ENCODE results near the gene SORCS3.

SORCS3 gene

DNA sequence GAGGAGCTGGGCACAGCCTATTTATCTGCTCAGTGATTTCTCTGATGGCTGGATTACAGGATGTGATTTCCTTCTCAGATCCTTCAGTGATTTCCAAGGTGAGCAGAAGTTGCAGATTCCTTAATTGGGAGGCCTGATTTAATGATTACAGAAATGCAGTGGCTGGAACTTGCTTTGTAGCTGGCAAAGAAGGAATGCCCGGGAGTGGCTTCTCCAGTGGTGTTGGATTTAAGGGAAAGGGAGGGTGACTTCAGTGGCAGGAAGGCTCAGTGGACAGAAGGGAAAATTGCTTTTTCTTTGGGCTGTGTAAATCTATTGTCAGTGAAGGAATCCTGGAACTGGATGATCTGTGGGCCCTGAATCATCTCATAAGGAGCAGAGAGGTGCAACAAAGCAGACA, 5.1 kb downstream of the SORCS3 start:
- DNase-seq (ENCODE audit: low spot score): no peak

DNA sequence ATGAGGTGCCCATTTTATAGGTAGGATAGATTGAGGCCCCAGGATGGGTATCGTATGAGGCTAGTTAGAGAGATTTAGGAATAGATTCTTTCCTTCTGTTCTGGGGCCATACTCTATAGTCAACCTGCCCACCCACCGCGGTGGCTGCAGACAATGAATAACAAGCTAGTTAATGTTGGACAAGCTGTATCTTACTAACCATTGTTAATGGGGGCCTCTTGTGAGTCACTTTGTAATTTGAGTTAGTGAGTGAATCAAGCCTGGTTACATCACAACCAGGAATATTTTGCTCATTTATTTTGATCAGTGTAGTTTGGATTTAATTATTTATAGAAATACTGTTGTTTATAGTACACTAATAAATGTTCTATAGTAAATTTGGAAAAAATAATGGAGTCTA, 7.3 kb downstream of the SORCS3 start:
- no peak for DNase-seq (ENCODE audit: low spot score)

DNA sequence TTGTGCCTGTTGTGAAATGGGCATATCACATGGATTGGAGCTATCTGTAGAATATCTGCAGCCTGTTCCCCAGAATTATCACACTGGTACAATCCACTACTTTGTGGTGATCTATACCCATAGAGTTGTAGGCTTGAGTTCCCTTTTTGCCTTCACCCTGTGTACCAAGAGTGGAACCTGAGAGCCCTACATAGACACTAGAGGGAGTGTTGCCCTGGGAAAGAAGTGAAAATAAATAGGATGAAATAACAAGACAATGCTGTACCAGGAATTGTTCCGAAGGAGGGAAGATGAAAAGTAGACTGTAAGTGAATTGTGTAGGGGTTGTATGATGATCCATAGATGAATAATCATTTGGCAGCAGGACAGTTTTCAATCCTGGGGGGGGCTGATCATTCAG, 9.0 kb downstream of the SORCS3 start:
- DNase-seq (ENCODE audit: low spot score): no peak

DNA sequence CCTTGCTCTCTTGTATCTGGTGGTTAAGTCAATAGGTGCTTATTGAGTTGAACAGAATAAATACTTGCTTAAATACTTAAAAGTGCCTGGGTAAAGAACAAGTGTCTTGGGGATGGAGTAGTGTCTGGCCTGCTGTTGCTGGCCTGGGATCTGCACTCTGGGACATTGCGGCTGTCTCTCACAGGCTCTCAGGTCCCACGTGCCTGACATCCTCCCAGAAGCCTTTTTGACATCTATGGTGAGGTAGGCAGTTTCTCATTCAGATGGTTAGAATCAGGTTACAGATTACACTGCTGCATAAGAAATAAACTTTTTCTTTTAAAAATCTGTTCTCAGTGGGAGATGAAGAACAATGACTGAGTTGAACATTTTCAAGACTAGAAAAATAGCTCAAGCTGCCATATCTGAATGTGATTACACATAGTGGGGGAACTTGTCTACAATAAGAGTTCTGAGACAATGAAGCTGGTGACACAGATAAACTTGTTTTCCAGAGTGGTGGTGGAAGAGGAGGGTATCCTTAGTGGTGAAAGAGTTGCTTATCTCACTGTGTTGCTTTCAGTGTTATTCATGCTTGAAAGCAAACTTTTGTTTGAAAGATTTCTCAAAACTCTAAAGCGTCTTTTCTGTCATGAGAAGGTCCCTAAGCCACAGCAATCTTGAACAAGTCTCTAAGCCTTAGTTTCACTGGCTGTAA, 9.7 kb downstream of the SORCS3 start:
- no peak for DNase-seq (ENCODE audit: low spot score)

- no peak for DNase-seq (ENCODE audit: low spot score)
These were observed 15.9 kb downstream of the SORCS3 start for GRCh38 chr10:104657036-104657435.

- no peak for DNase-seq (ENCODE audit: low spot score)
These were observed 16.4 kb downstream of the SORCS3 start for GRCh38 chr10:104657457-104657856.

GRCh38 chr10:104658067-104658466, 17.0 kb downstream of the SORCS3 start:
- no peak for DNase-seq (ENCODE audit: low spot score)

- DNase-seq (ENCODE audit: low spot score): no peak
These were observed 18.7 kb downstream of the SORCS3 start for GRCh38 chr10:104659809-104660208.

GRCh38 chr10:104663076-104663475, 22.0 kb downstream of the SORCS3 start:
- no peak for DNase-seq (ENCODE audit: low spot score)

- DNase-seq (ENCODE audit: low spot score): no peak
These were observed 22.5 kb downstream of the SORCS3 start for GRCh38 chr10:104663563-104663962.

DNA sequence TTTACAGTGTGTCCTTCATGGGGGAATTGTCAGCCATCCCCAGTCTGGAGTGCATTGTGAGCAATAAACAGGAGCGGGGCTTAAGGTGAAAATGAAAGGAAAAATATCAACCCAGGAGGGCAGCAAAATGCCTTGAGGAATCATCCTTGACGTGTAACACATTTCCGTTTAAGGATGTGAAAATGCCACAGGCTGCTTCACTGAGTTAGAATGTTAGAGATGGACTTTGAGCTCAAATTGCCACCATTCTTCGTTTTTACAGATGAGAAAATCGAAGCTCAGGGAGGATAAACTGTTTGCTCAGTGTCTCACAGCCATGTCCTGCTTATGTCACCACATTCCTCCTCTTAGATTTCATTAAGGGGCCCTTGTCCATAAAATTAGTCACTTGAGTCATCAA, 23.1 kb downstream of the SORCS3 start:
- DNase-seq (ENCODE audit: low spot score): no peak

- DNase-seq (ENCODE audit: low spot score): no peak
These were observed 24.1 kb downstream of the SORCS3 start for GRCh38 chr10:104665174-104665573.

DNA sequence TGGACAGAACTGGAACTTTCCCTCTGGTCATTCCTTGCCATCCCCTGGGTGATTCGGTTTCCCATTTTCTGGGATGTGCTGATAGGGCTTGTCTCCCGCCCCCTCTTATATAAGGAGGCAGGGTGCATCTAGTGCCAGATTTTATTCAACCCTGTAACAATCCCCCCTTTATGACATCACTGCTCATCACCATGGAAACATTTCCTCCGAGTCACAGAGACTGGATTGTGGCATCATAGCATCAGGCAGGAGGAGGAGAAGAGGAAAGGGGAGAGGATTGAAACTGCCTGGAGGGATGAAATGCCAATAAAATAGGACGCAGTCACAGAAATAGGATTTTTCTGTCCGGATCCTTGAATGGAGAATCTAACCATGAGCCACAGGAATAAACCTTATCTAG, 25.0 kb downstream of the SORCS3 start:
- no peak for DNase-seq (ENCODE audit: low spot score)

DNA sequence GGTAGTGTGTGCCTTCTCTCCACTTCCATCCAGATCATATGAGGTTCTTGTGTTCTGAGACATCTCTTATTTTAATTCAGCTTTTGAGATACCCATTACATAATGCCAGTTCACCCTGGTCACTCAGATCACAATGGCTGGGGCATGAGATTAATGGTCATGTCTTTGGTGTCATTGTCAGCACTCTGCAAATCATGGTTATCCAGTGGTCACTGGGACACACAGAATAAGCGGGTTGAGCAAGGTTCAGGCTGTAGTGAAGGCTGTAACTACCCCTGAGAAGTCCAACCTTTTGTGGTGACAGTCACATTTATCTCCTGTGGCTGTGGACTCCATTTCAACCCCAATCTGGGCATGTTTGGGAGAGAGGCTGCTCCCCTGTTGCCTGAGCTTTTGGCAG, 35.8 kb downstream of the SORCS3 start:
- no peak for DNase-seq (ENCODE audit: low spot score)

DNA sequence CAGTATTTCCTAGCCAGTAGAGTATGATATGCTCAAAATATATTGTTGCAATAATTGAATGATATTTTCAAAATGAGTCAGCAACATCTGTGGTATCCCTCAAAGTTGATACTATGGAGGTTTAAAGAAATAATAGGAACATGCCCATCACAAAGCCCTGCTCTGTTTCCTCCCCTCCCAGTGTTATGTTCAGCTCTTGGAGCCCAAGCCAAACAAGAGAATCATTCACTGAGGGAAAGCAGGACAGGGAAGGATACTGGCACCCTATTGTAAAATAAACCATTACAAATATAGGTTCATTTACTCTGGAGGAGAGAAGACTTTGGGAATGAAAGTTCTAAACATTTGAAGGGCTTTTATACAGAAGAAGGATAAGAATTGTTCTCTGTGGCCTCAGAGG, 37.6 kb downstream of the SORCS3 start:
- no peak for DNase-seq (ENCODE audit: low spot score)

DNA sequence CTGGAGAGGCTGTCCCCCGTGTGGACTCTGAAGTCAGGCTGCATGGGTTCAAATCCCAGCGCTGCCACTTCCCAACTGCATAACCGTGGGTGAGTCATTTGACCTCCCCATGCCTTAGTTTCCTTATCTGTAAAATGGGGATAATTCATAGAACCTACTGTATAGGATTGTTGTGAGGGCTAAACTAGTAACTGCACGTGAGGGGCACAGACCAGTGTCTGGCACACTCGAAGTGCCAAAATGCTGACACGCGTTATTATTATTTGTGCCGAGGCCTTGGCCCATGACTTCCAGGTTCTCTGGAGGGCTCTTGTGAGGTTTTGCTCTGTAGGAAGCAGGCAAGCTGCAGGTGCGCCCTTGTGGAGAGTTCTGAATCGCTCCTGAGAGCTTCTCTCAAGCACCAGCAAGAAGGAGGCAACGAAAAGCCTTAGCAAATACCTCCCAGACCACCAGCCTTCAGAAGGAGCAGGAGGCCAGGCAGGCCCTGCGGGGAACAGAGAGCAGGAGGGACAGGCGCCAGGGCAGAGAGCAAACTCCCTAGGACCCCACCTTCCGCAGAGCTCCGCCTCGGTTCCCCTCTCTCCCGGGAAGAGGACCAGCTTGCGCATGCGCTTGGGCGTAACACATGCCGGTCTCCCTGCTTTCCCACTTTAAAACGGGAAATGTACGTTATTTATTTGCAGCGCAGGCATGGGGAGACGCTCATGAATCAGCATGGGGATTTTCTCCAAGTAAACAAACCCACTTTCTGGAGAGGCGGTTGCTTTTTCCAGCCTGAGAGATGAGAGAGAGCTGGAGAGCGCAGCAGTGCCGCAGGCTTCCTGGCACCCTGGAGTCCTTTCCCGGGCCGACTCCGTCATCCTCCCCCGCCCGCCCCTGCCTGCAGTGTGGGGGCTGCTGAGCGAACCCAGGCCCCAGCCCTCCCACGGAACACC, 39.6 kb downstream of the SORCS3 start:
- no peak for DNase-seq (ENCODE audit: low spot score)

DNA sequence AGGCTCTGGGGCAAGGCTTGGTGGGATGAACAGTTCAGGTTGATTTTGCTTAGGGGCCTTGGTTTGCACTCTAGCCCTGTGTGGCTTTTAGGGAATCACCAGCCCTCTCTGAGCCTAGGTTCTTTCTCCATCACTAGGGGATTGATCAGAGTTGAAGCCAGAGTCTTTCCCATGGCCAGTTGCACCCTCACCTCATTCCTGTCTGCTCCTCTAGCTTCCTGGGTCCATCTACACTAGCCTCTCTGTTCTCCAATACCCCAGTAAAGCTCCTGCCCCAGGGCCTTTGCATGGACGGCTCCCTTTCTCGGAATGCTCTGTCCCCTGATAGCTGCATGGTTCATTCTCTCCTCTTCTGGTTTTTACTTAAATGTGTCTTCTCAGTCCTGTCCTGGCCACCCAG, 40.4 kb downstream of the SORCS3 start:
- DNase-seq (ENCODE audit: low spot score): no peak

GRCh38 chr10:104683567-104683966, 42.5 kb downstream of the SORCS3 start:
- no peak for DNase-seq (ENCODE audit: low spot score)

GRCh38 chr10:104686829-104687228, 45.7 kb downstream of the SORCS3 start:
- DNase-seq (ENCODE audit: low spot score): no peak

DNA sequence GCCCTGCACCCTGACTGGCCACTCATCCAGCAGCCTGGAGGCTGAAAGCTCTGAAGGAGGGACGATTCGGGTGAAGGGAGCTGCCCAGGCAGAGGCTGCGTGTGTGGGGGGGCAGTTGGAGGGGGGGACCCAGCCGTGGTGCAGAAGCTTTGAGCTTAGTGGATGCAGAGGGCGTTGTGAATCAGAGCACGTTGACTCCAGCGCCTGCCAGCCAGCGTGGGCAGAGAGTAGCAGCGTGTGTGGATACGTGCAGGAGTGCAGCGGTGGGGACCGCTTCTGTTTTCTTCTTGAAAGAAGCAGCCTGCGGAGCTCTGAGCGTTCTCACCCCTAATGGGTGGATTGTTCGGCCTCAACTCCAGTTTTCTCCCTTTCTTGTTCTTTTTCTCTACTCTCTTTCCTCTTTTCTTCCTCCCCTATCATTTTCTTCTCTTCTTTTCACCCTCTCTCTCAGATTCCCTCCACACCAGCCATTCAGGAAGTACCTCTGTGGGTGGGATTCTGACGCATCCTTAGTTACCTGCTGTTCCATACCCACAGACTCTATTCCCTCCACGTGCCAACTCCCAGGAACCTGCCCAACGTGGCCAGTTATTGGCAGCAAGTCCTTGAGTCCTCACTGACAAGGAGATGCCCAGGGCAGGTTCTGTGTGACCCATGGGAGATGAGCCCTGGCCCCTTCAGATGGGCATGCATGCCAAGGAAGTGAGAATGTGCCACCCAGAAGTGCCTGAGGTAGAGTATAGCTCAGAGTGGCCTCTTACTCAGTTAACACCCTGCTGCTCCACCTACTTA, 47.4 kb downstream of the SORCS3 start:
- no peak for DNase-seq (ENCODE audit: low spot score)

GRCh38 chr10:104689105-104689504, 48.0 kb downstream of the SORCS3 start:
- no peak for DNase-seq (ENCODE audit: low spot score)

- DNase-seq (ENCODE audit: low spot score): no peak
These were observed 48.5 kb downstream of the SORCS3 start for GRCh38 chr10:104689547-104689946.

DNA sequence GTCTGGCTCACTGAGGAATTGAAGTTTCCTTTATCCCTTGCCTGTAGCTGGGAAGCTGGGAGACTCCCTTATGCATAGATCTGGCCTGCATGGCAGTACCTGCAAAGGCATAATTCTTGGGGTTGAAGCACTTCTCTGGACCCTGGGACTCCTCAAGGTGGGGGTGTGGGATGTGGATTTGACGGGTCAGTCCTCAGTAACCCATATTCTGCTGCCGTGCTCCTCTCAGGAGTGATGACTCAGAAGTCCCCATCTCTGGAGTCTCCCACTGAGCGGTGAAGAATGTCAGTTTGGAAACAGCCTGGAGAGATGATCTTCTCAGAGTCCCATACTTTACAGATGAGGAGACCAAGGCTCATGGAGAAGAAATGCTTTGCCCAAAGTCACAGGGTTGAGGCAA, 49.0 kb downstream of the SORCS3 start:
- DNase-seq (ENCODE audit: low spot score): no peak

Measured in AG08396 (cell line).